A549 (cell line): ENCODE results near the gene KSR2. TPM values are rescaled to one million over a fixed set of nuclear protein-coding genes. Genes with fewer than 3 reads are reported as not detected.

Experiments
- ATAC-seq, 2 experiments: fragments of 200-7000 bp in 1 of 2; fragments of >200 bp in 1 of 2; cut with Nextera tagmentation in 1 of 2; cut with Tn5 transposase in 1 of 2; 3 replicates each; pipeline versions ENCODE4 v1.8.0 to v1.9.1; 2018 to 2020; ENCODE audit warnings: mild to moderate bottlenecking in 1 of 2, moderate library complexity in 1 of 2
- CTCF ChIA-PET: fragments of 300-600 bp; sonication (Branson Sonifier 250); formaldehyde crosslinking; extraction: SDS; loops from one replicate; lab custom pipeline; 2021; ENCODE audit warnings: antibody characterized with exemption, inconsistent platforms; lab: Yijun Ruan, JAX
- POLR2A ChIA-PET: fragments of 350-600 bp; formaldehyde crosslinking; extraction: SDS; loops from one replicate; lab custom pipeline; 2021; ENCODE audit warnings: antibody characterized with exemption, inconsistent platforms; lab: Yijun Ruan, JAX
- DNase-seq, 2 experiments: peaks; one replicate each; pipeline versions ENCODE4 v3.0.0 to v3.0.0-alpha.2; 2011 to 2016; ENCODE audit warnings: low read depth in 1 of 2, low spot score in 1 of 2
- FAIRE-seq: peaks from 2 replicates; lab custom pipeline; 2011; peaks lifted over from hg19 to GRCh38; lab: Jason Lieb, UNC
- H3K27ac ChIP-seq, 2 experiments: fragments of >200 bp; sonication (Bioruptor Twin); formaldehyde crosslinking; 3 replicates each; pipeline ENCODE4 v1.5.1; 2016 to 2017
- H3K4me1 ChIP-seq: fragments of >200 bp; sonication (Bioruptor Twin); formaldehyde crosslinking; 3 replicates; pipeline ENCODE4 v1.6.1; 2016
- H3K4me2 ChIP-seq: fragments of >200 bp; sonication (Bioruptor Twin); formaldehyde crosslinking; 3 replicates; pipeline ENCODE4 v1.6.1; 2016
- H3K4me3 ChIP-seq: fragments of >200 bp; sonication (Bioruptor Twin); formaldehyde crosslinking; 3 replicates; pipeline ENCODE4 v1.5.1; 2016
- H3K9me3 ChIP-seq: fragments of >200 bp; sonication (Bioruptor Twin); formaldehyde crosslinking; 3 replicates; pipeline ENCODE4 v1.6.1; 2016
- CEBPB ChIP-seq, 2 experiments: fragments of >200 bp in 1 of 2; sonication (Bioruptor Twin) in 1 of 2; formaldehyde crosslinking in 1 of 2; IDR thresholded peaks; 2 replicates each; pipeline ENCODE4 v1.6.1; 2012 to 2016
- CHD2 ChIP-seq: fragments of 150-350 bp; IDR thresholded peaks from 2 replicates; pipeline ENCODE4 v1.6.1; 2014; ENCODE audit warnings: low read length; ENCODE audit not compliant: partially characterized antibody
- EHMT2 ChIP-seq: fragments of 200-600 bp; sonication (generic); IDR thresholded peaks from 2 replicates; pipeline ENCODE4 v1.6.1; 2016; ENCODE audit warnings: antibody characterized with exemption, low read depth, mild to moderate bottlenecking, moderate library complexity
- ESRRA ChIP-seq: fragments of 150-350 bp; IDR thresholded peaks from 2 replicates; pipeline ENCODE4 v1.6.1; 2014; ENCODE audit warnings: mild to moderate bottlenecking, low read length, borderline replicate concordance
- FOSL2 ChIP-seq, 2 experiments: fragments of 450-650 bp in 1 of 2; fragments of >200 bp in 1 of 2; sonication (Bioruptor Twin) in 1 of 2; formaldehyde crosslinking; IDR thresholded peaks; 2 replicates each; pipeline versions ENCODE4 v1.5.0 to v1.6.1; 2016 to 2020; ENCODE audit warnings: mild to moderate bottlenecking in 1 of 2, moderate library complexity in 1 of 2
- HES2 ChIP-seq: fragments of >200 bp; sonication (Bioruptor Twin); formaldehyde crosslinking; IDR thresholded peaks from 2 replicates; pipeline ENCODE4 v1.6.1; 2016
- HEYL ChIP-seq: fragments of 250-450 bp; sonication (Bioruptor Pico); IDR thresholded peaks from 2 replicates; pipeline ENCODE4 v1.8.0; 2021; ENCODE audit warnings: mild to moderate bottlenecking, moderate library complexity
- JUN ChIP-seq, 2 experiments: fragments of >200 bp; sonication (Bioruptor Twin); formaldehyde crosslinking; IDR thresholded peaks; 2 replicates in 1 of 2; 3 replicates in 1 of 2; pipeline ENCODE4 v1.6.1; 2016 to 2017
- KDM1A ChIP-seq: fragments of 200-600 bp; sonication (generic); IDR thresholded peaks from 2 replicates; pipeline ENCODE4 v1.6.1; 2016; ENCODE audit warnings: low read depth, mild to moderate bottlenecking
- MAZ ChIP-seq: fragments of 150-350 bp; IDR thresholded peaks from 2 replicates; pipeline ENCODE4 v1.6.1; 2014; ENCODE audit warnings: antibody characterized with exemption, low read depth, low read length, borderline replicate concordance
- NPAS2 ChIP-seq: fragments of 250-450 bp; sonication (Bioruptor Pico); IDR thresholded peaks from 2 replicates; pipeline ENCODE4 v1.8.0; 2022; ENCODE audit warnings: mild to moderate bottlenecking, moderate library complexity, borderline replicate concordance
- POLR2AphosphoS2 ChIP-seq: conservative IDR thresholded peaks from 2 replicates; pipeline ENCODE4 v1.6.1; 2012; ENCODE audit warnings: low read length, improper control_type of control experiment, inconsistent platforms
- SMC3 ChIP-seq: fragments of >200 bp; sonication (Bioruptor Twin); formaldehyde crosslinking; IDR thresholded peaks from 3 replicates; pipeline ENCODE4 v1.6.1; 2018; ENCODE audit warnings: inconsistent platforms
- USF2 ChIP-seq: fragments of 450-650 bp; IDR thresholded peaks from 2 replicates; pipeline ENCODE4 v1.6.1; 2014; ENCODE audit warnings: antibody characterized with exemption
- ZFP36 ChIP-seq: fragments of 450-650 bp; IDR thresholded peaks from 2 replicates; pipeline ENCODE4 v1.6.1; 2014; ENCODE audit warnings: borderline replicate concordance; ENCODE audit not compliant: partially characterized antibody
- ZNF302 ChIP-seq: fragments of 250-450 bp; sonication (Bioruptor Pico); IDR thresholded peaks from 2 replicates; pipeline ENCODE4 v1.9.0; 2021; ENCODE audit warnings: inconsistent platforms, mild to moderate bottlenecking, moderate library complexity
- WGBS: methylation state at CpG from one replicate; pipeline ENCODE4 v1.1.6; 2017; ENCODE audit errors: missing lambda C conversion rate; 5-methylcytosine and 5-hydroxymethylcytosine counted together
- polyA plus RNA-seq, 4 experiments: library from polyadenylated mRNA; depleted of rRNA in 3 of 4; stranded (reverse); fragments of >200 nt; fragmentation: RNase III in 1 of 4; extraction: RNeasy Plus Mini Kit Qiagen cat#74134 plus additional on column Dnase treatment in 1 of 4; gene quantifications; 2 replicates in 3 of 4; 3 replicates in 1 of 4; pipeline ENCODE4 v1.2.3, GENCODE V29; 2011 to 2017
- TF ChIP-seq, protein P1 (sequence below): fragments of 200-600 bp; sonication (generic); IDR thresholded peaks from 2 replicates; pipeline ENCODE4 v1.6.1; 2016; ENCODE audit warnings: antibody characterized with exemption, mild to moderate bottlenecking, moderate library complexity
- TF ChIP-seq, protein P2 (sequence below): IDR thresholded peaks from 2 replicates; pipeline ENCODE4 v1.6.1; 2012; ENCODE audit warnings: low read depth, borderline replicate concordance

The KSR2 gene
- polyA plus RNA-seq, 2 of the 4 experiments (the other 2 are of a cell fraction) = 0.37 to 1.2 TPM

DNA sequence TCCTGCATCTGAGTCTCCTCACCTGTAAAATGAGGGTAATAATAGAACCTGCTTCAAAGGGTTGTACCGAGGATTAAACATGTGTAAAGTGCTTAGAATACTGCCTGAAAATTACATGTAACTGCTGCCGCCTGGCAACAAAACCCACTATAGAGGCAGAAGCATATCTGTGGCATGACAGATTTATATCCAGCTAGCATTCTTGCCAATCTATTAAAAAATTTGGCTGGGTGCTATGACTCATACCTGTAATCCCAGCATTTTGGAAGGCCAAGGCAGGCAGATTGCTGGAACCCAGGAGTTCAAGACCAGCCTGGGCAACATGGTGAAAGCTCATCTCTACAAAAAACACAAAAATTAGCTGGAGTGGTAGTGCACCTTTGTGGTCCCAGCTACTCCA lies 16.4 kb upstream of the KSR2 start:
- no peak for ATAC-seq
- ChIA-PET POLR2A (no interaction called here), CTCF (interaction anchor here (0.6 to 1.8 kb wide), 3 partner anchors 69 to 111 kb away, joined by 3 to 7 read pairs (median 4); no protein-coding TSS in a partner anchor)
- no peak for FAIRE-seq
- WGBS = 85% methylated on average over 2 of the region's 2 CpGs
- H3K4me3 ChIP-seq = no peak overlapping the region
- no peak for TF ChIP-seq FOSL2 (IDR thresholded peaks at IDR 0.05)
- TF ChIP-seq FOSL2 (CRISPR knock-in tag; IDR thresholded peaks at IDR 0.05) = peak; percentile 26; the same call in 1 of the 2 replicates
- no peak for TF ChIP-seq CHD2
- no peaks in the 10 kb centered on the region for H3K9me3 ChIP-seq
- peaks cover 28% of the 10 kb centered on the region for H3K4me1 ChIP-seq
- no peak for DNase-seq
- H3K4me2 ChIP-seq = no peak overlapping the region
- peak overlapping the region in 1 of 2 experiments; percentile 80; a peak in 4 of 6 replicates for H3K27ac ChIP-seq

DNA sequence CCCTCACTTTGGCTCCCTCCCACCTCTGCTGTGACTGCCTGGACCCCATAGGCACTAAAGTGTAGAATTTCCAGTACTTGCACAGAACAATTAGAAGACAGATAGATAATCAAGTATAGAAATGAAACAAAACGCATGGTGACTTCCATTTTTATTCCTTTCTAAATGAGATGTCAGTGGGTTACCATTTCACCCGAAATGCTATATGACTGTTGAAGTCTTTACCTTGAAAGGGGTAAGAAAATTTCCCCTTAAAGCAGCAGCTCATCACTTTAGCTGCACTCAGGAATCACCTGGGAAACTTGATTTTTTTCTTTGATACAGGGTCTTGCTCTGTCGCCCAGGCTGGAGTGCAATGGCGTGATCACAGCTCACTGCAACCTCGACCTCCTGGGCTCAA lies 12.5 kb upstream of the KSR2 start:
- ATAC-seq (no peak), FAIRE-seq (no peak)
- 40% methylated on average over 5 of the region's 5 CpGs for WGBS
- Histone ChIP-seq H3K9me3 (no peaks in the 10 kb centered on the region), H3K4me1 (peaks cover 13% of the 10 kb centered on the region), H3K4me2 (no peak overlapping the region)
- POLR2A ChIA-PET = no interaction called here
- no peak for TF ChIP-seq HEYL (CRISPR knock-in tag)
- TF ChIP-seq SMC3 = no peak
- no peak for TF ChIP-seq KDM1A
- TF ChIP-seq, protein P1, sequence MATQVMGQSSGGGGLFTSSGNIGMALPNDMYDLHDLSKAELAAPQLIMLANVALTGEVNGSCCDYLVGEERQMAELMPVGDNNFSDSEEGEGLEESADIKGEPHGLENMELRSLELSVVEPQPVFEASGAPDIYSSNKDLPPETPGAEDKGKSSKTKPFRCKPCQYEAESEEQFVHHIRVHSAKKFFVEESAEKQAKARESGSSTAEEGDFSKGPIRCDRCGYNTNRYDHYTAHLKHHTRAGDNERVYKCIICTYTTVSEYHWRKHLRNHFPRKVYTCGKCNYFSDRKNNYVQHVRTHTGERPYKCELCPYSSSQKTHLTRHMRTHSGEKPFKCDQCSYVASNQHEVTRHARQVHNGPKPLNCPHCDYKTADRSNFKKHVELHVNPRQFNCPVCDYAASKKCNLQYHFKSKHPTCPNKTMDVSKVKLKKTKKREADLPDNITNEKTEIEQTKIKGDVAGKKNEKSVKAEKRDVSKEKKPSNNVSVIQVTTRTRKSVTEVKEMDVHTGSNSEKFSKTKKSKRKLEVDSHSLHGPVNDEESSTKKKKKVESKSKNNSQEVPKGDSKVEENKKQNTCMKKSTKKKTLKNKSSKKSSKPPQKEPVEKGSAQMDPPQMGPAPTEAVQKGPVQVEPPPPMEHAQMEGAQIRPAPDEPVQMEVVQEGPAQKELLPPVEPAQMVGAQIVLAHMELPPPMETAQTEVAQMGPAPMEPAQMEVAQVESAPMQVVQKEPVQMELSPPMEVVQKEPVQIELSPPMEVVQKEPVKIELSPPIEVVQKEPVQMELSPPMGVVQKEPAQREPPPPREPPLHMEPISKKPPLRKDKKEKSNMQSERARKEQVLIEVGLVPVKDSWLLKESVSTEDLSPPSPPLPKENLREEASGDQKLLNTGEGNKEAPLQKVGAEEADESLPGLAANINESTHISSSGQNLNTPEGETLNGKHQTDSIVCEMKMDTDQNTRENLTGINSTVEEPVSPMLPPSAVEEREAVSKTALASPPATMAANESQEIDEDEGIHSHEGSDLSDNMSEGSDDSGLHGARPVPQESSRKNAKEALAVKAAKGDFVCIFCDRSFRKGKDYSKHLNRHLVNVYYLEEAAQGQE = no peak
- no peak for TF ChIP-seq JUN (IDR thresholded peaks at IDR 0.05)
- no peak for TF ChIP-seq ZNF302 (CRISPR knock-in tag)
- TF ChIP-seq ESRRA = no peak
- no peak for TF ChIP-seq MAZ
- TF ChIP-seq FOSL2 (IDR thresholded peaks at IDR 0.05) = no peak
- TF ChIP-seq FOSL2 (CRISPR knock-in tag; IDR thresholded peaks at IDR 0.05) = no peak
- TF ChIP-seq, all 56 proteins: peak for 0
- no peak overlapping the region for H3K27ac ChIP-seq
- CTCF ChIA-PET = interaction anchor here (1.3 to 1.4 kb wide), 2 partner anchors 106 to 124 kb away, joined by 3 read pairs; no protein-coding TSS in a partner anchor
- DNase-seq = no peak
- H3K4me3 ChIP-seq = no peak overlapping the region

GRCh38 chr12:117980616-117981015 lies 11.8 kb upstream of the KSR2 start:
- 58% methylated on average over 4 of the region's 4 CpGs for WGBS
- TF ChIP-seq HES2 = no peak
- TF ChIP-seq, protein P2, sequence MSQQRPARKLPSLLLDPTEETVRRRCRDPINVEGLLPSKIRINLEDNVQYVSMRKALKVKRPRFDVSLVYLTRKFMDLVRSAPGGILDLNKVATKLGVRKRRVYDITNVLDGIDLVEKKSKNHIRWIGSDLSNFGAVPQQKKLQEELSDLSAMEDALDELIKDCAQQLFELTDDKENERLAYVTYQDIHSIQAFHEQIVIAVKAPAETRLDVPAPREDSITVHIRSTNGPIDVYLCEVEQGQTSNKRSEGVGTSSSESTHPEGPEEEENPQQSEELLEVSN = no peak
- no peak for TF ChIP-seq NPAS2
- TF ChIP-seq USF2 = no peak
- TF ChIP-seq EHMT2 = no peak
- TF ChIP-seq CEBPB (IDR thresholded peaks at IDR 0.05) = 0 out of 4 replicates have a peak, but pooled peaks of 1 of the 2 experiments have one; percentile 32
- TF ChIP-seq POLR2AphosphoS2 = no peak
- TF ChIP-seq ZFP36 = no peak
- TF ChIP-seq, all 56 proteins: peak for 1
- no peak overlapping the region for H3K4me2 ChIP-seq
- no peak overlapping the region for H3K4me3 ChIP-seq
- DNase-seq (no peak), ATAC-seq (no peak), FAIRE-seq (no peak)
- CTCF ChIA-PET = interaction anchor here (1.3 to 1.4 kb wide), 2 partner anchors 106 to 123 kb away, joined by 3 read pairs; no protein-coding TSS in a partner anchor
- peaks cover 7% of the 10 kb centered on the region for H3K4me1 ChIP-seq
- no peaks in the 10 kb centered on the region for H3K9me3 ChIP-seq
- H3K27ac ChIP-seq = no peak overlapping the region
- POLR2A ChIA-PET = no interaction called here
